ENCODE results near the gene SLBP.
A peak's percentile ranks its signal among the peaks of the same experiment; 100 is the strongest.
"Not testable (repeated sequence)": the region's sequence is repeated elsewhere in the genome, so short reads cannot be mapped to it uniquely, and the experiment has no call there.

The SLBP gene

DNA sequence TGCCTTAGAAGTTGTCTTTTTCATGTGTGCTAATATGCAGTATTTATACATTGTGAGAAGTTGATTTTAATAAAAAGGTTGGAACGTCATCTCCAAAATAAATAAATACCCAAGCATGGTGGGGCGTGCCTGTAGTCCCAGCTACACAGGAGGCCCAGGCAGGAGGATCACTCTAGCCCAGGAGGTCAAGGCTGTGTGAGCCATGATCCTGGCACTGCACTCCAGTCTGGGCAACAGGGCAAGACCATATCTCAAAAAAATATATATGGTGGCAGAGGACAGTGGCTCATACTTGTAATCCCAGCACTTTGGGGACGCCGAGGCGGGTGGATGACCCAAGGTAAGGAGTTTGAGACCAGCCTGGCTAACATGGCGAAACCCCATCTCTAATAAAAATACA is 6.4 kb downstream of the SLBP start:
- no peak for DNase-seq

GRCh38 chr4:1703867-1704266 is 8.3 kb downstream of the SLBP start:
- no peak for DNase-seq

DNA sequence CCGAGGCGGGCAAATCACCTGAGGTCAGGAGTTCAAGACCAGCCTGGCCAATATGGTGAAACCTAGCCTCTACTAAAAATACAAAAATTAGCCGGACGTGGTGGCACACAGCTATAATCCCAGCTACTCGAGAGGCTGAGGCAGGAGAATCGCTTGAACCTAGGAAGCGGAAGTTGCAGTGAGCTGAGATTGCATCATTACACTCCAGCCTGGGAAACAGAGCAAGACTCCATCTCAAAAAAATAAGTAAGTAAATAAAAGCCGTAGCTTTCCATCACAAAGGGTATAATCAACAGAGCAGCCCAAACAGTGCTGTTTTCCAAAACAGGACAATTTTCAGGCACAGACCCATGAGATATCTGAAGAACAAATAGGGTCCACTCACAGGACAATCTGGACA is 10.4 kb downstream of the SLBP start:
- DNase-seq = not testable (repeated sequence)

GRCh38 chr4:1695913-1696312 is 16.2 kb downstream of the SLBP start:
- DNase-seq = no peak

DNA sequence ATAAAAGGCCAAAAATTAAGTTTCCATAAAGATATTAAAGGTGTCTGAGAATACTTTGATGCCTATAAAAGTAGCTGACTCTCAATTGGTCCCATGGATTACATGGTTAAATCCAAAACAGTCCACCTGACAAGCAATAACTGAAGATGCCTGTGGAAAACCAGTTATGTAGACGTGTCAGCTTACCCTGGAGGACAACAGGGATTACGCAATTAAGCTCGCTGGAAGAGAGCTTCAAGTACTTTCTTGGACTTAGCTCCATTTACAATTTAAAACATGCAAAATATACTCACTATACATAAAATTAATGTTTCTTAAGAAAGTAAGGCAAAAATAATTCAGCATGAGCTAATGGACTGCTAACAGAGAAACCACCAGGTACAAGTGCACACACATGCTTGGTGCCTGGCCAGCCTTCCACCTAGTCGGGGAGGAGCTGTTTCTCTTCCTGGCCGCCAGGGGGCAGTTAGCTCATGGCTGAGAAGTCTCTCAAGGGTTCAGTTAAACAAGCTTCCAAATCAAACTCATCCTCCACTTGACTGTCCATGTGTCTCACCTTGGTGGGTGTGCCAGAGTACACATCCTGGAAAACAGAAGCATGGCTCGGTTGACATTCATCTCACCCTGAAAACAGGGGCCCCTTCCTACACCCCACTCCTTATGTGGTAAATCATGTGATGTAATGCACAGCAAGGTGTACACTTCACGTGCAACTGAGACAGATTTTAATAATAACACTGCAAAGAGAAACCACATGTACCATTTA is 18.8 kb downstream of the SLBP start:
- peak; percentile 69 for DNase-seq

DNA sequence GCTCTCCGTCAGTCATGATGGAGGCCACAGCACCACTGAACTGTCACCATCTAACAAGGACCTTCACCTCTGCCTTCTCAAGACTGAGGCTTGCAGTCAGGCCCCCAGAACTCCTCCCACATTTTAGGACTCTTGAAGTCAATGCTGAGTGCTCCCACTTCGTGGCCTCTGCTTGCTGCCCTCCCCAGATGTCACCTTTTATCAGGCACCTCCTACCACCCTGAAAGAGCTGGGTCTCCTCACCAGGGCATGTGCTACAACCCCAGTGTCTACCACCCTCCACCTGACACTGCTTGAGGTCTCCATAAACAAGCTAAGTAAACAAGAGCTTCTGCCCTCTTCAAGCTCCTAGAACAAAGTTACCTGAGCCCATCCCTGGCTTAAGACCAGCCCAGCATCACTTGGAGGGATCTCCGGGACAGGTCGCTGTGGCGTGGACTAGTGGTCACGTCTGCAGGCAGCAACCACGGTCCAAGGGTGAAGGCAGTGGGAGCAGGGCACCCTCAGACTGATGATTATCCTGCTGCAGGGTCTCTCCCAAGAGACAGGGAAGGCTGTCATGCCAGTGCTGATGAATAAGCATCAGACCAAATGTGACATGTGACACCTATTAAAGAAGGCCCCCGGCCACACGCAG is 20.3 kb downstream of the SLBP start:
- DNase-seq = no peak

DNA sequence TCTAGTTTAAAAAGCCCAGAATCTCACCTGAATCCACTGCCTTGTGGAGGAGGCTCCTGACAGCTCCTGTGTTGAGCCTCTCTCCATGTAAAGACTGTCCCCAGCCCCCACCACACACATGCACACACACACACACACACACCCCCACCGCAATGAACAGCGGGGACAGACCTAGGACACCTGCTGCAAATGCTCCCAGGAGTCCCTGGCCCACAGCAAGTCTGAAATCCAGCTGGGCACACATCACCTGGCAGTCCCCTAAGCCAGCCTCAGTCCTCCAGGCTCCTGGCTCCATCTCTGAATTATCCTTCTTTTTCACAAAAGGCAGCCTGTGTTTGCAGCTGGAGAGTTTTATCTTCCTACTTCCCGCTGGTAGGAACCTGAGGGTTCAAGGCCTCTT is 21.4 kb downstream of the SLBP start:
- no peak for DNase-seq

DNA sequence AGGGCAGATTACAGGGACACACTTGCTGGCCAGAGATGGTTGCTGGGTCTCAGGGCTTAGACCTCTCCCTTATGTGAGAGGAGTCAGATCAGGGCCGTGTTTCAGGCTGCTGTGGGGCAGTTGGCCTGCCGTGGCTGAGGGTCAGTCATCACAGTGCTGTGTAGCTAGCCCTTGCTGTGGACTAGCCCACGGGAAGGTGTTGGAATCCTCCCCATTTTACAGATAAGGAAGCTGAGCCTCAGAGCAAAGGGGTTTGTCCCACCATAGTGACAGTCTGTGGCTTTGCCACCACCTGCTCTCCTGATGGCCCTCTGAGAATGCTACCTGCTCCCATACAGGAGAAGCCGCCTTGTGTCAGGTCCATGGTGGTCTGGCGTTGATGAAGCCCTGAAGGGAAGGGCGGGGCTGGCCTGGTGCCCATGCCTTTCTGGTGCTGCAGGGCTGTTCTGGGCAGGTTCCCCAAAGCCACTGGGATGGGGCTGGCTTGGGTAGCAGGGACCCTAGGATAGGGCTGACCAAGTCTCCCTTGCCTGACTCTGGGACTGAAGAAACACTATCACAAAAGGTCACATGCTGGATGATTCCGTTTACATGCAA is 25.6 kb downstream of the SLBP start:
- DNase-seq = no peak

DNA sequence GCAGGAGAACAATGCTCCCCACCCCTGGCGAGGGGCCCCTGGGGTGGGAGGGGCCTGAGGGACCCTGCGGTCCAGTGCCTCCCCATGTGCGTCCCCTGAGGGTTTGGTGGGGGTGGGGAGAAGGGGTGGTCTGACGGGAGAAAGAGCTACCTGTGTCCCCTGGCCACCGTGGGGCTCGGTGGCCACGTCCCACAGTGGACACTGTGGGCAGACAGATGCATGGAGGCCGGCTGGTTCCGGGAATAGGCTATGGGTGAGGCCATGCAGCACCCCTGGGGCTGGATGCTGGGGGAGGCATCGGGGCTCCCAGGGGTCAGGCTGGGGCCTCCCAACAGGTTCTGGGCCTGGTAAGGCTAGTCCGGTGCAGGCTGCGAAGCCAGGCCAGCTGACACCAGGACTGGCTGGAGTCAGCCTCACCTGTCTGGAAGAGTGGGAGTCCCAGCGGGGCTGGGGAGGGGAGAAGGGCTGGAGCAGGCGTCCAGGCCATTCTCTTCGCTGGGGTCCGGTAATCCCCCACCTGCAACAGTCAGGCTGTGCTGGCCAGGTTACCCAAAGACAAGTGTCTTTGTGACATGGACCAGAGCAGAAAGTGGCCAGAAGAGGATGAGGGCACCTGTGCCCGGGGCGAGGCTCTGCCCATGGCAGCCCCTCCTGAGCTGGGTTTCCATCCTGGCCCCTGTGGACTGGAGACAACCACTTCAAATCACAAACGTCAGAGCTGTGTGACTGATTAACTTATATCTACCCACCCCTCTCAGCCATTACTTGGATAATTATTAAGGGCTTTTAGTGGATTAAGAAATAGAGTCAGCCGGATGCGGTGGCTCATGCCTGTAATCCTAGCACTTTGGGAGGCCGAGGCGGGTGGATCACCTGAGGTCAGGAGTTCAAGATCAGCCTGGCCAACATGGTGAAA is 26.6 kb downstream of the SLBP start:
- DNase-seq = no peak

GRCh38 chr4:1684506-1685234 is 27.4 kb downstream of the SLBP start:
- DNase-seq = no peak

DNA sequence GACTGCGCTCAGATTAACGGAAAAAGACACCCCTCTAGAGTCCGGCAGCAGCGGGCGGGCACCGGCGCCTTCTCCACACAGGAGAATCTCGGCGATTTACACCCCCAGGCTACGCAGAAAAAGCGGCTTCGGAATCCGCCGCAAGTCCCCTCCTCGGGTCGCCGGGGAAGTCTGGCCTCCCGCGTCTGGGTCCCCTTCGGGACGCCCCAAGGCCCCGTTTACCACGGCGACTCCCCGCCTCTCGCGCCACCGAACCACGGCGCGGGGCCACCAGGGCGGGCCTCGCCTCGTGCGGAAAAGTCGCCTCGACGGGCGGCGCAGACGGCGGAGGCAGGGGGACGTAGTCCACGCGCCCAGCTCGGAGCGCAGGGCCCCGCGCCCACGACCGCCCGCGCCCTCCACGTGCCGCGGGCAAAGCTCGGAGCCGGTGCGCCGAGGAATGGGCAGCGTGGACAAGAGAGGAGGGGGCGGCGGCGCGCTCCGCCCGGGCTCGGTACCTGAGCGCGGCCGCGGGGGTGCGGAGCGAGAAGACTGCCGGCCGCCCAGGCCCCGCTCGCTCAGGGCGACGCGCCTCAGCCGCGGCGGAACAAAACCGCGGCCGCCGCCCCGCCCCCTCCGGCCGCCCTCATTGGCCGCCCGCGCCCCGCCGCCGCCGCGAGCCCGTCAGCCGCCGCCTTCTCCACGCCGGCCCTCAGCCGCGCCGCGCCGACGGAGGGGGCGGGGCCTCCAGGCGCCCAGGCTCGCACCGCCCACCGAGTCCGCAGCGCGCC is 28.2 kb downstream of the SLBP start, which contains the start of gene FAM53A:
Gene FAM53A (minus strand): TSS at position 578 of the 770 bp plus-strand sequence. CDS start 15,572 bp downstream, outside the sequence.
- peak; percentile 91 for DNase-seq

- DNase-seq = no peak
Observed at GRCh38 chr4:1683261-1683735, 28.8 kb downstream of the SLBP start.

GRCh38 chr4:1682860-1683259 is 29.3 kb downstream of the SLBP start:
- no peak for DNase-seq

- no peak for DNase-seq
Observed at GRCh38 chr4:1678244-1678643, 33.9 kb downstream of the SLBP start.

DNA sequence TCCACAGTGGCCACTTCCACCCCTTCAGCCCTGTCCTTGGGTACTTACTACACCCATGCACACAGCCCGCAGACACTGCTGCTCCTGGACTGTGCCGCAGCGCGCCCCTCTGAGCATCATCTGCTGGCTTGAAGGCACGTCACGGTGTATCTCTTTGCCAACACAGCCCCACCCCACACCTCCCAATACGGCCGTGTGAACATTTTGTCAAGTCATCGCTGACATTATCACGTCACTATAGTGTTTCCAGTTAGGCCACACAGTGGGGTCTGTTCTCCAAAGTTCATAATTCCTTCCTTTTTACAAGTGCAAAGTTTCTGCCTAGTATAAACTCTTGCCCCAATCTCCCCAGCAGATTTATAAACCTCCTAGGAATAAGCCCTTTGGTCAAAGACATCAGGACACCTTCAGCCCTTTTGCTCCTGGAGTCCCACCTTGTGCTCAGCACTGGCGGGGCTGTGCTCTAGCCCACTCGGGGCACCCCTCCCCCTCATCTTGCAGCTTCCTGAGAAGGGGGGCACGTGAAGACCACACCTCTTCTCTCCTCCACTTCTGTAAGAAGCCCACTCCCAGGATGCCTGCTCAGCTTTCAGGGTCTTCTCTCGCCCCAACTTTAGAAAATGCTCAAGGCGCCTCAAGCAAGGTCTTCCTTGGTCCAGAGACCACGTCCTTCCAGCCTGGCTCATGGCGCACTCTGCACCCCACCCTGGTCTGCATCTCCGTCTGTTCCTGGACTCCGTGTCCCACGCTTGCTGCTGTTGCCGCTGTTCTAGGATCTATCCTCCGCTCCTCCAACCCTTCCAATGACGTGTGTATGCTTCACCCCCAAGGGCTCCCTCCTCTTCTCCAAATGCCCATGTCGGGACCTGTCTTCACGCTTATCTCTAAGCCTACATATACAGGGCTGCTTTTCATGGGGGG is 35.3 kb downstream of the SLBP start:
- DNase-seq = no peak

- DNase-seq = no peak
Observed at GRCh38 chr4:1675802-1676137, 36.3 kb downstream of the SLBP start.

GRCh38 chr4:1675136-1675801 is 36.9 kb downstream of the SLBP start:
- no peak for DNase-seq

GRCh38 chr4:1674682-1675081 is 37.4 kb downstream of the SLBP start:
- no peak for DNase-seq

GRCh38 chr4:1673671-1674070 is 38.4 kb downstream of the SLBP start:
- DNase-seq = no peak

DNA sequence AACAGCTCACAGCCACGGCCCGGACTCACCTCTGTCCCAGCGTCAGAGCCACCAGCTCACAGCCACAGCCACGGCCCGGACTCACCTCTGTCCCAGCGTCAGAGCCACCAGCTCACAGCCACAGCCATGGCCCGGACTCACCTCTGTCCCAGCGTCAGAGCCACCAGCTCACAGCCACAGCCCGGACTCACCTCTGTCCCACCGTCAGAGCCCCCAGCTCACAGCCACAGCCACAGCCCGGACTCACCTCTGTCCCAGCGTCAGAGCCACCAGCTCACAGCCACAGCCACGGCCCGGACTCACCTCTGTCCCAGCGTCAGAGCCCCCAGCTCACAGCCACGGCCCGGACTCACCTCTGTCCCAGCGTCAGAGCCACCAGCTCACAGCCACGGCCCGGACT is 41.1 kb downstream of the SLBP start:
- not testable (repeated sequence) for DNase-seq

Data from stimulated activated naive CD4-positive, alpha-beta T cell treated with Interleukin-2 at 50 U/mL for 16 hours (primary cell).